GM12874 (cell line): ENCODE results near the gene MYOM1.

Experiments used
- TF ChIP-seq, protein P1 (sequence below): IDR thresholded peaks from 2 replicates; pipeline ENCODE4 v1.5.1; 2011; ENCODE audit warnings: low read depth, mild to moderate bottlenecking, control low read depth, low read length, moderate library complexity; ENCODE audit not compliant: insufficient read depth

Gene MYOM1

DNA sequence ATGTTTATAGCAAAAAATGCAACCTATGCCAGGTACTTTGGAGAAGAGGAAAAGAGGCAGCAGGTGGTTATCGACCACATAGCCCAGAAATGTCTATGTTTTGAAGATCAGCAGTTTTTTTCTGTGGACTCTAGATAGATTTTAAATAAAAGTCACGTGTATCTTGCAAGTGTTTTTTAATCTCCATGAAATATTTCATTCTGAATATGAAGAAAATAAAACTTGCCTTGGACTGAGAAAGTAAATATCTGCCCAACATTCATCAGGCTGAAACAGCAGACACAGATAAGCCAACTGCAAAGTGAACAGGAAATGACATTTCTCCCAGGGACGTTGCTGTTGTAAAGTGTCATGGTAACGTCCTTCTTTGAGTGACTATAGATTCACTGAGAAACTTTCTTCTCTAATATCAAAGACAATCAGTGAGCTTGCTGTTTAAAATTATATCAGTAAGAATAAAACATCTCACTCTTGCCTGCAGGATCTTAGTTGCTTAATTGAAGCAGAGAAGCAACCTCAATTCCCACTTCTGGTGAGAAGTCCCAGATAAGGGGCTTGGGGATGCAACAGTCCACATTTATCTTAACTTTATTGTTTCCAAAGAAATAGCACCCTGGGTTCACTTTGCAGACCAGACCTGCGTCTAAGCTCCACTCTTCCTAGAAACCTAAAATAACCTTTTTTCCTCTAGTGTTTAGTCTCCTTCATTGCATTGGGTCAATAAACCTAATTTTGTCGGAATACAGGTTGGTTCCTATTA is 6.3 kb downstream of the MYOM1 start:
- TF ChIP-seq, protein P1, sequence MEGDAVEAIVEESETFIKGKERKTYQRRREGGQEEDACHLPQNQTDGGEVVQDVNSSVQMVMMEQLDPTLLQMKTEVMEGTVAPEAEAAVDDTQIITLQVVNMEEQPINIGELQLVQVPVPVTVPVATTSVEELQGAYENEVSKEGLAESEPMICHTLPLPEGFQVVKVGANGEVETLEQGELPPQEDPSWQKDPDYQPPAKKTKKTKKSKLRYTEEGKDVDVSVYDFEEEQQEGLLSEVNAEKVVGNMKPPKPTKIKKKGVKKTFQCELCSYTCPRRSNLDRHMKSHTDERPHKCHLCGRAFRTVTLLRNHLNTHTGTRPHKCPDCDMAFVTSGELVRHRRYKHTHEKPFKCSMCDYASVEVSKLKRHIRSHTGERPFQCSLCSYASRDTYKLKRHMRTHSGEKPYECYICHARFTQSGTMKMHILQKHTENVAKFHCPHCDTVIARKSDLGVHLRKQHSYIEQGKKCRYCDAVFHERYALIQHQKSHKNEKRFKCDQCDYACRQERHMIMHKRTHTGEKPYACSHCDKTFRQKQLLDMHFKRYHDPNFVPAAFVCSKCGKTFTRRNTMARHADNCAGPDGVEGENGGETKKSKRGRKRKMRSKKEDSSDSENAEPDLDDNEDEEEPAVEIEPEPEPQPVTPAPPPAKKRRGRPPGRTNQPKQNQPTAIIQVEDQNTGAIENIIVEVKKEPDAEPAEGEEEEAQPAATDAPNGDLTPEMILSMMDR, result no peak

DNA sequence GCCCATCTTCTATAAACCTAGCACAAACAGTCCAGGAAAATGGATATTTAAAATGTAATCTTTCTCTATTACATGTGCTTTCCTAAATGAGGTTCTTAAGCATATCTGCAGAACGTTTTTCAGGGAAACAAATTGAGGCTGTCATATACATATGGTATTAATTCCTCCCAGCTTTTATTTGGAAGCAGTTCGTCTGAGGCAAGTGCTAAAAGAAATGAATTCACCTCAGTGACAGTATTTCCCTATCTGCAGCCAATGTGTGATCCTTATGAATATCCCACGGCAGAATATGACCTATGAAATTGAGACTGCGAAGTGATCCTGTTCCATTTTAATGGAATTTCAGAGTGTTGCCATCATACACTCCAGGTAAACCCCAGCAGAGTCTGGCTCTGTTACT is 7.1 kb downstream of the MYOM1 start:
- TF ChIP-seq, protein P1, result no peak

DNA sequence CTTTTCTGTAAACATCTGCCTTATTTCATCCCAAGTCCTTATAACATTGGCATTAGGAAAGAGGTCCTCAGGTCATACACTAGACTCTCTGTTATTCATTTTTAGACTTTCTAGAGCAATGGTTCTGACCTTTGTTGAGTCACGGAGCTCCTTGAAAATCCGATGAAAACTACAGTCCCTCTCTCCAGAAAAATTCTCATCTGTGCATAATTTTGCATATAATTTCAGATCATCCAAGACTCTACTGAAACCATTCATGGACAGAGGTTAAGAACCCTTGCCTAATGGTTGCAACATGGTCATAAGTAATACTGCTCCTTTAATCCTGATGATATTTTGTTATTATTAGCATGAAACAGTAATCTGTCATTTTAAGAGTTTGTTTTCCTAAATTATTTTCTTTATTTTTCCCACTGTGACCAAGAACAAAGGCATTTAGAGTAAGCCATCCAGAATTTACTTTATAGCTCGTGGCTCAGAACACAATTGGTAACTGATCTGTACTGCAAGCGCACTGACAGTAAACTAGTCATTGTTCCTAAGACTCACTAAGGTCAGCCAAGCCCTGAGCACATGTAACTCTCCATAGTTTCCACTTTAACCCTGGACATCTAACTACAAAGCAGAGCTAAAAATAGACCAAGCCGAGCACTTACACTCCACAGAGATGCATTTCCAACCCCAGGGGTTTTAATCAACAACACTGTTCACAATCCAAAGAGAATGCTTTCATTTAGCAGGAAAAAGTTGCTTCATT is 8.4 kb downstream of the MYOM1 start:
- TF ChIP-seq, protein P1, result no peak

DNA sequence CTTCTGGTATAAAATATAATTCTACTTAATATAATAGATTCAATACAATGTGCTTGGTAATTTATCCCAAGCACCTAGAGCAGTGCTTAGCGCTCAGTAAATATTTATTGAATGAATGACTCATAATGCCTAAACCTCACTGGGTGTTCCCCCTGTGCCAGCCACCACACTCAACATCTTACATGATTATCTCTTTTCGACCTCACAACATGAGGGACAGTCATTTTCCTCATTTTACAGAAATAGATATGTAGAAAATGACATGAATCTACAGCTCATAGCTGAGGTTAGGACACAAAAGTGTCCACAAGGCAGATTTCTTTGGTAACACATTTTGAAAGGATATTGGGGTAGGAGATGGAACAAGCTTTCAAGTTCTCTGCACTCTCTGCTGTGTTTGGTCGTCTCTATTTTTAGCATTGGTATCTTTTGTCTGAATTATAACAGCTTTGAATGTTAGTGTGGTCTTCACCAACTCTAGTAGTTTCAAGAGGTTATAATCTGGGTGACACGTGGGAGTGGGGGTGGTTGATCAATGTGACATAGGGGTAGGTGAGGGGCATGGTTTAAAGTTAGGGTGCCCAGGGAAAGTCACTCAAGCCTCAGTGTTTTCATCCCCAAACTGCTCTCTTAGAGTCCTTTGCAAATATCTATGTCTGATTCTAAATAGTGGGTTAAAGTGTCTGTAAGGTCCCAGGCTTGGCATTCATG is 9.8 kb downstream of the MYOM1 start:
- TF ChIP-seq, protein P1, result no peak

DNA sequence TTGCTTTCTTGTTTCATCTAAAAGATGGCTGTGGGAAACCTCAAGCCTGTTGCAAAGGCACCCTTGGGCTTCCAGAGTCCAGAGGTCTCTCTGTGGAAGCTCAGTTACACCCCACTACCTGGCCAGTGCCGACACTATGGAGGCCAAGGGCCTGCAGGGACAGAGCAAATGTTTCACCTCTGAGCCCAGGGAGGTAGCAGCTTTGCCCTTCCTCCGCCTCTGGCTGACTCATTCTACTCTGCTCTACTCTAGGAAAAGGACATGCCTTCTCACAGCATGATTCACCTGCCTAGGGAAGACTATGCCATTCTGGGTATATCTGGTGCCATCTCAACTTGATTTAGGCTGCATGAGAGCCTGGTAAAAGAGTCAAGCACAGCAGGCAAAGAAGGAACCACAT is 12.2 kb downstream of the MYOM1 start:
- TF ChIP-seq, protein P1, result no peak

DNA sequence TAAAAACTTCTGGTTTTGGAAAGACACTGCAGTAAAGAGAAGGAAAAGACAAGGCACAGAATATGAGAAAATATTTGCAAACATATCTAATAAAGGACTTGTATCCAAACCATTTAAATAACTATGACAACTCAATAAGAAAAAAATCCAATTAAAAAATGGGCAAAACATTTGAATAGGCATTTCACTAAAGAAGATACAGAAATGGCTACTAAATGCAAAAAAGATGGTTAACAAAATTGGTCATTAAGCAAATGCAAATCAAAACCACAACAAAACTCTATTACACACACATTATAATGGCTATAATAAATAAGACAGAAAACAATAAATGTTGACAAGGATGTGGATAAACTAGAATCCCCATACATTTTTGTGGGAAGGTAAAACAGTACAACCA is 14.5 kb downstream of the MYOM1 start:
- TF ChIP-seq, protein P1, result no peak
